Measurements from ENCODE around the gene RTL10. TPM values are rescaled to one million over a fixed set of nuclear protein-coding genes. Genes with fewer than 3 reads are reported as not detected.

Gene RTL10
- total and polyA plus RNA-seq, 2 of the 13 experiments (the other 11 are each of a cell fraction or from before 2014, with no cell fraction given): 14.1 to 15.8 TPM

DNA sequence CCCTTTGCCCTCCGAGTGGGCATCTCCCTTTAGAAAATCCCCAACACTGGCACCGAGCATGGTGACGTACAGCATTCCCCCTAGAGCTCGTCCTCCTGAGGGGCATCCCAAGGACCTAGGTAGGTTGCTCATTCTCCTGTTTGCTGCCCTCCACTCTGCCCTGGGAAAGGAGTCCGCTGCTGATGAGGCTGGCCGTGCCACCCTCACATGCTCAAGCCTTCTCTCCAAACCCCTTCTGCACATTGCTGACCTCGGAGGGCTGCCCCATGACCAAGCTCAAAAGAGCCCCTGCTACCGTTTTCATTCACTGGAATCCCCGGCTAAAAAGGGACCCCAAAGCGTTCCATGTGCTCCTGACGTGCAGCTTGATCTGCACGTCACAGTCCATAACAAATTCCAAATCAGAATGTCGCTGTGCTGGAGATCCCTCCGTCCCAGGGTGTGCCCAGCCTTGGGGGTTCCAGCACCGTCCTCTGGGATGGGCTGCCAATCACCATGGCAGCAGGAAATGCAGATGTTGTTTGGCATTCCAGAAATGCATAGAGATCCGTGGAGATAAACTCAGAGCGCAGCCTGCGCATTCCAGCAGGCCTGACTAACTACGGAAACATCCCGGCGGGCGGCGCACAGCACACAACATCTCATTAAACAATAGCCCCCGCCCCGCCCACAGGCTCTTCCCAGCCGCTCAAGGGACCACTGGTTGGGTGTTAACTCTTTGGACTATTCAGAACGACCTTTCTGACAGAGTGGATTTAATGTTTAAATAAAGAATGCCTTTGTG lies 26.3 kb upstream of the RTL10 start (continued):
- peak; percentile 53; the same call in 1 of the 2 replicates for TF ChIP-seq CHD4 (IDR thresholded peaks at IDR 0.05; ENCODE audit: borderline replicate concordance, low read length)
- TF ChIP-seq KDM1A (CRISPR knock-in tag; IDR thresholded peaks at IDR 0.05): peak; percentile 51; the same call in 1 of the 2 replicates
- TF ChIP-seq, protein P1, sequence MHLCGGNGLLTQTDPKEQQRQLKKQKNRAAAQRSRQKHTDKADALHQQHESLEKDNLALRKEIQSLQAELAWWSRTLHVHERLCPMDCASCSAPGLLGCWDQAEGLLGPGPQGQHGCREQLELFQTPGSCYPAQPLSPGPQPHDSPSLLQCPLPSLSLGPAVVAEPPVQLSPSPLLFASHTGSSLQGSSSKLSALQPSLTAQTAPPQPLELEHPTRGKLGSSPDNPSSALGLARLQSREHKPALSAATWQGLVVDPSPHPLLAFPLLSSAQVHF (CRISPR knock-in tag; IDR thresholded peaks at IDR 0.05): no peak
- TF ChIP-seq, protein P2, sequence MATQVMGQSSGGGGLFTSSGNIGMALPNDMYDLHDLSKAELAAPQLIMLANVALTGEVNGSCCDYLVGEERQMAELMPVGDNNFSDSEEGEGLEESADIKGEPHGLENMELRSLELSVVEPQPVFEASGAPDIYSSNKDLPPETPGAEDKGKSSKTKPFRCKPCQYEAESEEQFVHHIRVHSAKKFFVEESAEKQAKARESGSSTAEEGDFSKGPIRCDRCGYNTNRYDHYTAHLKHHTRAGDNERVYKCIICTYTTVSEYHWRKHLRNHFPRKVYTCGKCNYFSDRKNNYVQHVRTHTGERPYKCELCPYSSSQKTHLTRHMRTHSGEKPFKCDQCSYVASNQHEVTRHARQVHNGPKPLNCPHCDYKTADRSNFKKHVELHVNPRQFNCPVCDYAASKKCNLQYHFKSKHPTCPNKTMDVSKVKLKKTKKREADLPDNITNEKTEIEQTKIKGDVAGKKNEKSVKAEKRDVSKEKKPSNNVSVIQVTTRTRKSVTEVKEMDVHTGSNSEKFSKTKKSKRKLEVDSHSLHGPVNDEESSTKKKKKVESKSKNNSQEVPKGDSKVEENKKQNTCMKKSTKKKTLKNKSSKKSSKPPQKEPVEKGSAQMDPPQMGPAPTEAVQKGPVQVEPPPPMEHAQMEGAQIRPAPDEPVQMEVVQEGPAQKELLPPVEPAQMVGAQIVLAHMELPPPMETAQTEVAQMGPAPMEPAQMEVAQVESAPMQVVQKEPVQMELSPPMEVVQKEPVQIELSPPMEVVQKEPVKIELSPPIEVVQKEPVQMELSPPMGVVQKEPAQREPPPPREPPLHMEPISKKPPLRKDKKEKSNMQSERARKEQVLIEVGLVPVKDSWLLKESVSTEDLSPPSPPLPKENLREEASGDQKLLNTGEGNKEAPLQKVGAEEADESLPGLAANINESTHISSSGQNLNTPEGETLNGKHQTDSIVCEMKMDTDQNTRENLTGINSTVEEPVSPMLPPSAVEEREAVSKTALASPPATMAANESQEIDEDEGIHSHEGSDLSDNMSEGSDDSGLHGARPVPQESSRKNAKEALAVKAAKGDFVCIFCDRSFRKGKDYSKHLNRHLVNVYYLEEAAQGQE (IDR thresholded peaks at IDR 0.05; ENCODE audit: borderline replicate concordance in 1 of 2, low read depth in 1 of 2, low read length in 2 of 2): no peak; a peak in 1 of 4 replicates
- TF ChIP-seq ZNF34 (CRISPR knock-in tag; IDR thresholded peaks at IDR 0.05; ENCODE audit: borderline replicate concordance): no peak
- no peak for TF ChIP-seq ZNF773 (CRISPR knock-in tag; IDR thresholded peaks at IDR 0.05; ENCODE audit: borderline replicate concordance)
- TF ChIP-seq ZNF510 (CRISPR knock-in tag; IDR thresholded peaks at IDR 0.05; ENCODE audit: low read depth): no peak
- TF ChIP-seq, protein P3, sequence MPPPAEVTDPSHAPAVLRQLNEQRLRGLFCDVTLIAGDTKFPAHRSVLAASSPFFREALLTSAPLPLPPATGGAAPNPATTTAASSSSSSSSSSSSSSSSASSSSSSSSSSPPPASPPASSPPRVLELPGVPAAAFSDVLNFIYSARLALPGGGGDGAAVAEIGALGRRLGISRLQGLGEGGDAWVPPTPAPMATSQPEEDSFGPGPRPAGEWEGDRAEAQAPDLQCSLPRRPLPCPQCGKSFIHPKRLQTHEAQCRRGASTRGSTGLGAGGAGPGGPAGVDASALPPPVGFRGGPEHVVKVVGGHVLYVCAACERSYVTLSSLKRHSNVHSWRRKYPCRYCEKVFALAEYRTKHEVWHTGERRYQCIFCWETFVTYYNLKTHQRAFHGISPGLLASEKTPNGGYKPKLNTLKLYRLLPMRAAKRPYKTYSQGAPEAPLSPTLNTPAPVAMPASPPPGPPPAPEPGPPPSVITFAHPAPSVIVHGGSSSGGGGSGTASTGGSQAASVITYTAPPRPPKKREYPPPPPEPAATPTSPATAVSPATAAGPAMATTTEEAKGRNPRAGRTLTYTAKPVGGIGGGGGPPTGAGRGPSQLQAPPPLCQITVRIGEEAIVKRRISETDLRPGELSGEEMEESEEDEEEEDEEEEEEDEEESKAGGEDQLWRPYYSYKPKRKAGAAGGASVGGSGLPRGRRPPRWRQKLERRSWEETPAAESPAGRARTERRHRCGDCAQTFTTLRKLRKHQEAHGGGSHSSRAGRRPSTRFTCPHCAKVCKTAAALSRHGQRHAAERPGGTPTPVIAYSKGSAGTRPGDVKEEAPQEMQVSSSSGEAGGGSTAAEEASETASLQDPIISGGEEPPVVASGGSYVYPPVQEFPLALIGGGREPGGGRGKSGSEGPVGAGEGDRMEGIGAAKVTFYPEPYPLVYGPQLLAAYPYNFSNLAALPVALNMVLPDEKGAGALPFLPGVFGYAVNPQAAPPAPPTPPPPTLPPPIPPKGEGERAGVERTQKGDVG (CRISPR knock-in tag; IDR thresholded peaks at IDR 0.05; ENCODE audit: borderline replicate concordance): no peak
- TF ChIP-seq RAD51 (IDR thresholded peaks at IDR 0.05; ENCODE audit: borderline replicate concordance): no peak
- TF ChIP-seq NBN (conservative IDR thresholded peaks at IDR 0.05): no peak

All from HepG2 (cell line).